C1 segment of cervical spinal cord (tissue), 14 donors: Measurements from ENCODE around the gene TRIM54.
"Not testable (repeated sequence)": the region's sequence is repeated elsewhere in the genome, so short reads cannot be mapped to it uniquely, and the experiment has no call there.

ENCODE experiments used
- DNase-seq, 14 donors: peaks; one replicate each; lab custom pipeline; 2025; lab: John Stamatoyannopoulos, UW

The TRIM54 gene

GRCh38 chr2:27312152-27312551, 29.9 kb downstream of the TRIM54 start:
- no peak for DNase-seq

GRCh38 chr2:27313882-27314645, 31.8 kb downstream of the TRIM54 start:
- DNase-seq = no peak

DNA sequence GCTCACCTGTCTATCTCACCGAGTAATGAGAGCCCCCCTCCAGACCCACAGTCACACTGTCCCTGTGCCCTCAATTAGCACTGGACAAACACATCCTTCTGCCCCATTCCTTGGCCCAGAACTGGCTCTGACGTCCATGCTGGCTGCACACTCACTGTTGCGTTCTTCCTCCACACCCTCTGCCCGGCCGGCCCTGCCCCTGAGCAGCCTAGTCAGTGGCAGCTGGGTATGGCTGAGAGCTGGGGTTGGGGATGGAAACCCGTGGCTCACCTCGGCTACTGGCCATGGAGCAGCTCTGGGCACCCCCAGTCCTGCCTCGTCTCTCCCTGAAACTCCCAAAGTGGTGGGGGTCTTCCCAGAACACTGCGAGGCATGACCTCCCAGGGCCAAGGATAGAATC, 32.5 kb downstream of the TRIM54 start:
- DNase-seq = no peak

- DNase-seq = no peak
These were observed 32.9 kb downstream of the TRIM54 start for GRCh38 chr2:27315122-27315521.

DNA sequence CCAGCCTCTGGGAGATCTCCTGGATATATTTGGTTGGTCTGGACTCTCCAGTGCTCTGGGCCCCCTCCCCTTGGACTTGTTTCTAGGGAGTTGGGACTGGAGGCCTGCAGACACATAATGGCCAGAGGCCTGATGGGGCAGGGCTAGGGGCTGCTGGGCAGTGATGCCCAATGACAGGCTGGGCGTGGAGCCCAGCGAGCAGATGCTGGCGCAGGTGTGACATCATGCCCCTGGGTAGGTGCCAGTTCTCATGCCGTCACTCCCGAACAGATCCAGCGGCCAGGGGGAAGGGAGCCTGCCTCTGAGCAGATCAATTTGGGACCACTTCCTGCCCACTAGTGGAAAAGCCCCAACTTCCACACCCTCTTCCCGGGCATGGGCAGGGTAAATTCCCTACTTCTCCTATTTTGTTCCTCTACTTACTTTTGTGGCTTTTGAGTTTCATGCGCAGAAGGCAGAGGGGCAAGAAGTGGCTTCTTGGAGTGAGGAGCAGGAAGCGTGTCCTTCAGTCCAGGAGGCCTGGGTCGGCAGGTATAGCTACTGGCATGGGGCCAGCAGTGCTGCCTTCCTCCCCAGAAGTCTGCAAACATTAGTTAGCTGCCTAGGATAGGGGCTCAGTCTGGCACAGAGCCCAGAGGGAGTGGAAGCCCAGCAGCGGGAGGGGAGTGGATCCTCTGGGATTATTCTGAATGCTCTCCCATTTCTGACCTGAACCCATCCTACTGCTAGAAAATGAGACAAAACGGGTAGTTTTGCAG, 34.6 kb downstream of the TRIM54 start:
- DNase-seq = peak in 8 of 14 donors; percentile 5 to 59 (median 9)

- DNase-seq = not testable (repeated sequence)
These were observed 37.6 kb downstream of the TRIM54 start for GRCh38 chr2:27319839-27320238.

DNA sequence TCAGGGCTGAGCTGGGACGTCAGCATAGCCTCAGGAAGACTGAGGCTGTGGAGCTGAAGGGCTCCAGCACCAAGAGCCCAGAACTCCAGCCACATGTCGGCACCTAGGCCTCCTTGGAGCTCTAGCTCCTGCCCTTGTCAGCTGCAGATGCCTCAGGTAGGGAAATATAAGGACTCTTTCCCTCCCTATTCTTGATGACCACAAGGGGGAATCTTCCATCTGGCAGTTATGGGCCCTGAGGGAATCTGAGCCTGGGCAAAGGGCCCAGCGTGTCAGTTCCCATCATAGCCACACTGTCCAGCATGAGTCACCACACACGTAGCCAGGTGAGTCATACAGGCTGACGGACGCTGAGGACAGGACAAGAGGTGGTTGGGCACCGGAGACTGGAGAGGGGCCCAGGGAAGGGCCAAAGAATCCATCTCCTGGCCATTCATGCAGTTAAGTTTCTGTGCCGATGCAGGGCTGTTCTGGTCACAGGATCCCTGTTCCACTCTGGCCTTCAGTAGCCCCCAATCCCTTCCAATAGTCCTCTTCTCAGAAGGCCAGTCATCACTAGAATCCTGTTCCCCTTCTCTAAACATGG, 38.8 kb downstream of the TRIM54 start:
- DNase-seq = peak in 5 of 14 donors; percentile 0 to 79 (median 7)

GRCh38 chr2:27322301-27322765, 40.1 kb downstream of the TRIM54 start:
- DNase-seq = peak in 3 of 14 donors; percentile 29 to 44 (median 36)

DNA sequence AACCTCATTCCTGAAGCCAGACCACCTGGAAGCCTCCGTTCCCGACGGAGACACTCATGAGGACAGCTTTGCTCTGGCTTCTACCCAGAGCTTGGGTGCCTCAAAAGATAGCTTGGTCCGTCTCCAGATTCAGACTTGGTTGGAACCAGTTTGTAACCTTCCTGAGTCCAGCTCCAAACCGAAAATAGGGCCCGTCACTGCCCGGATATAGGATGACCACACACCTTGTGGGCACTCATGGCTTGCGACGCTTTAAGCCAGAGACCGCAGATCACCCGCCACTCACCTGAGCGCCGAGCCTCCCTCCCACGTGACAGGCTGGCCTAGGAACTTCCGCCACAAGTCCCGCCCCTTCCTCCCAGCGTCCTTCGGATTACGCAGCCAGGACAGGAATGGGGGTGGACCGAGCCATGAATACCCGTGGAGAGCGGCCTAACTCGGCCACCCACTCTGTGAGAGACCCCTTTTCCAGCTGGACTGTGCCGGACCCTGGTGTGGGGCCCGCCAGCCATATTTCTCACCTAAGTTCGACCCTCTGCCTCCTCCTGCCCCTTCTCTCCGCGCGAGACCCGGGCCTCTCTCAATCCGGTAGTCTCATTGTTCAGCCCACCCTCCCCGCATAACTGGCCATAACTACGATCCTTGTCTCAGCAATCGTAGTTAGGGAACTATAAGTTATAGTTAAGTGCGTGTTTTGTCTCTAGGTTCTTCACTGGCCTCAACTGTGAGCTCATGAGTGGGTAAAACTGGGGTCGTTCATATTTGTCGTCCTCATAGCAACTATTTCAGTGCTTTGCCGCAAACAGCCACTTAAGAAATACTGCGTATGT, 40.8 kb downstream of the TRIM54 start, which contains the start of gene MPV17:
TSS of gene MPV17 (minus strand) at position 332 of the 830 bp plus-strand sequence. CDS start 580 bp downstream, outside the sequence.
- DNase-seq = peak; percentile 61 to 92 (median 86)

- peak in 1 of 14 donors; percentile 18 for DNase-seq
These were observed 41.5 kb downstream of the TRIM54 start for GRCh38 chr2:27323596-27324285.

DNA sequence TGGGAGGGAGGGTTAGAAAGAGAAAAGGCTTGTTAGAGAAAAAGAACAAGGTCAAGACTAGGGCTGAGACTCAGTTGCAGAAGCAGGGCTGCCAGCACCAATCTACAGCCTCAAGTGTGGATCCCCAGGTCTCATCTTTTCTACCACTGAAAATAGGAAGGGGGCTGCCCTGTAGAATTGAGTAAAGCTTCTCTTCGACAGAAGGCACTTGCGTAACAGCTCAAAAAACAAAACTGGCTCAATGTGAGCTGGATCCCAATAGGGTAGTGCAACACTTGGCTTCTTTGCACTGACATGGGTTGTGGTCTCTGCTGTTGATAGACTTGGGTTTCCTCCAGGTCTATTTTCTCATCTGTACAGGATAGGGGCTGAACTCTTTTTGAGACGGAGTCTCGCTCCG, 42.5 kb downstream of the TRIM54 start:
- no peak for DNase-seq

DNA sequence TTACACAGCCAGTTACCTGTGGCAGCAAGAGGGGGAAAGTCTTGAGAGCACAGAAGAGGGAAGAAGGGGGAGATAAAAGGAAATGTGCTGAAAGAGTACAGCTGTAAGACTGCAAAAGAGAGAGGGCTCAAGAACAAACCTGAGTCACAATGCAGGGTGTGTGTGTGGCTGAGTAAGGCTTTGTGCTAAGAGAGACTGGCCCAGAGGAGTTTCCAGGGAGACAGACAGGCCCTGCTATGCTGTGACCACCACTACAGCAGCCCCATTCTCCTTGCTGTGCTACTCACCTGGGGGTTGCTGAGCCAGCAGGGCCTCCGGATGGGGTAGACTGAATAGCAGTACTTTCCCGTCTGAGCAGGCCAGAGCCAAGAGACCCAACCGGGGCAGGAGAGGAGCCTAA, 53.1 kb downstream of the TRIM54 start:
- DNase-seq = no peak

GRCh38 chr2:27336173-27336572, 53.9 kb downstream of the TRIM54 start:
- DNase-seq = no peak

DNA sequence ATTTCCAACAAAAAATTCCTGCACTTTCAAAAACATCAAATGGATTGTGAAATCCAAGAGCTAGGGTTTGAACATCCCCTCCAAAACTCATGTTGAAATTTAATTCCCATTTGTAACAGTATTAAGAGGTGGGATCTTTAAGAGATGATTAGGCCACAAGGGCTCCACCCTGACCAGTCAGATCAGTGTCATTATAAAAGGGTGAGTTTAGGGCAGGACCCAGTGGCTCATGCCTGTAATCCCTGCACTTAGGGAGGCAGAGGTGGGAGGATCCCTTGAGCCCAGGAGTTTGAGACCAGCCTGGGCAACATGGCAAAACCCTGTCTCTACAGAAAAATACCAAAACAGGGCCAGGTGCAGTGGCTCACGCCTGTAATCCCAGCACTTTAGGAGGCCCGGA, 65.4 kb downstream of the TRIM54 start:
- DNase-seq = no peak

DNA sequence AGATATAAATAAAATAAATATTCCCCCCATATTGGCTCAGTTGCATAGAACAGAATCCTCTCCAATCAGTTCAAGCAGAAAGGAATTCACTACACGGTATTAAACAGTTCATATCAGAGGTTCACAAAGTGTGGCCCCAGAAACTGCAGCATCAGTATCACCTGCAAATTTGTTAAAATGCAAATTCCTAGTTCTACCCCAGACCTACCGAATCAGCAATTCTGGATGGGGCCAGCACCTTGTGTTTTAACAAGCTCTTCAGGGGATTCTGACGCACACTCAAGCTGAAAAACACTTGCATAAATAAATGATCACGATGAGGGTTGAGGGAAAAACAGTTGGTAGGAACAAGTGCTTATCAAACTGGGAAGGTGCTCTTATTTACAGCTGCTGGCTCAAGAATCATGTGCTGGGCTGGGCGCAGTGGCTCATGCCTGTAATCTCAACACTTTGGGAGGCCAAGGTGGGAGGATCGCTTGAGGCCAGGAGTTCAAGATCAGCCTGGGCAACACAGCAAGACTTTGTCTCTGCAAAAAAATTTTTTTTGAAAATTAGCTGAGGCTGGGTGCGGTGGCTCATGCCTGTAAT, 68.0 kb downstream of the TRIM54 start:
- DNase-seq = no peak

DNA sequence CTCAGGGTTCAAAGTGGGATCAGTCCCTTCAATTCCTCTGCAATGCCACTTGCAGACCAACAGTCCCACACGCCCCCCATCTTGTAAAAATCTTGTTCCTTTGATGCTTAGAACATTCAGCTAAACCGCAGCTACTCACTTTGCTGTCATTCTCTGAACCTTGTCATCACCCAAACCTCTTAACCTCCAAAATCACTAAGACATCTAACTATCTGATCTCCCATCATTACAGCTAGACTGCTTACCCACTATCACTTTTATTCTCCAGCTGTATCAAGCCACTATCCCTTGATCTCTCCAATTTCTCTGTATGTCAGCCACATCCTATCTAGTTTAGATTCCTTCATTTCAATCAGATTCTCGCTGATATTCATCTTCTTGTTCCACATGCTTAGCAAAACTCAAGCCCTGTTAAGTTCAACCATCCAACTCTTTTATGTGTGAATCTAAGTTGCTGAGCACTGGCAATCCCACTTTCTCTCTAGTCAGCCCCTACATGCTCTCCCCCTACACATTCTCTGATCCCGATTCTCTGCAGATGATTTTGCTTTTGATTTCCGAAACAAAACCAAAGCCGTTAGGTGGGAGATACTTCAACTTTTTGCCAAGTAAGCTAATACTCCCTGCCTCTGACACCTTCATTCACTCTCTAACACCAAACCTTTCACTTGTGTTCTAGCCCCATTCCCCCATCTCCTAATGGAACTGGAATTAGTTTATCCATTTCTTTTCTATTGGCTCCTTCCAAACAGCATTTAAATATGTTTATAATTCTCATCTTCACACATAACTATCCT, 69.8 kb downstream of the TRIM54 start:
- DNase-seq = no peak

DNA sequence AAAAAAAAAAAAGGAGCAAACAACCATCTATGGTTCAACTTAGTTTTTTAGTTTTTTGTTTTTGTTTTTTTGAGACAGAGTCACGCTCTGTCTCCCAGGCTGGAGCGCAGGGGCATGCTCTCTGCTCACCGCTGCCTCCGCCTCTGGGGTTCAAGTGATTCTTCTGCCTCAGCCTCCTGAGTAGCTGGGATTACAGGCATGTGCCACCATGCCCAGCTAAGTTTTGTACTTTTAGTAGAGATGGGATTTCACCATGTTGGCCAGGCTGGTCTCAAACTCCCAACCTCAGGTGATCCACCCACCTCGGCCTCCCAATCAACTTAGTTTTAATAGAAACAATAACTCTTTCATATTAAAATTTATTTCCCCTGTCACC, 71.1 kb downstream of the TRIM54 start:
- DNase-seq = not testable (repeated sequence)

- no peak for DNase-seq
These were observed 71.8 kb downstream of the TRIM54 start for GRCh38 chr2:27353762-27354596.

DNA sequence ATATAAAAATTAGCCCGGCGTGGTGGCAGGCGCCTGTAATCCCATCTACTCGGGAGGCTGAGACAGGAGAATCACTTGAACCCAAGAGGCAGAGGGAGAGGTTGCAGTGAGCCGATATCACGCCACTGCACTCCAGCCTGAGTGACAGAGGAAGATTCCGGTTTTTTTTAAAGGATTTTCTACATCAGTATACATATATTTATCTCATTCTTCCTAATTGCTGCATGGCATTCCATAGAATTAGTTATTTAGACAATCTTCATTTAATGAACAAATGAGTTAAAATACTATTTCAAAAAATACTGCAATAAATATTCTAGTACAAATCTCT, 72.3 kb downstream of the TRIM54 start:
- no peak for DNase-seq
